Esophagus (tissue), 2 donors: ENCODE results near the gene PDE4D. TPM values are rescaled to one million over a fixed set of nuclear protein-coding genes. Genes with fewer than 3 reads are reported as not detected.
A peak's percentile ranks its signal among the peaks of the same experiment; 100 is the strongest.
"Not testable (repeated sequence)": the region's sequence is repeated elsewhere in the genome, so short reads cannot be mapped to it uniquely, and the experiment has no call there.

Experiments
- H3K27ac ChIP-seq, 2 donors: one replicate each; pipeline ENCODE4 v1.5.1; 2013; ENCODE audit warnings: low read depth in 2 of 2, mild to moderate bottlenecking in 2 of 2, inconsistent platforms in 1 of 2, low read length in 1 of 2, moderate library complexity in 1 of 2
- H3K27me3 ChIP-seq, 2 donors: one replicate each; pipeline ENCODE4 v1.6.1; 2013; ENCODE audit warnings: low read length in 2 of 2, control low read depth in 1 of 2, mild to moderate bottlenecking in 1 of 2; ENCODE audit not compliant: insufficient read depth in 2 of 2, control insufficient read depth in 1 of 2
- H3K36me3 ChIP-seq, 2 donors: one replicate each; pipeline ENCODE4 v1.6.1; 2013; ENCODE audit warnings: low read length in 1 of 2; ENCODE audit not compliant: control insufficient read depth in 2 of 2, insufficient read depth in 2 of 2
- H3K4me1 ChIP-seq, 2 donors: one replicate each; pipeline ENCODE4 v1.6.1; 2013; ENCODE audit warnings: low read length in 1 of 2; ENCODE audit not compliant: control insufficient read depth in 2 of 2, insufficient read depth in 2 of 2
- H3K4me3 ChIP-seq, 2 donors: one replicate each; pipeline ENCODE4 v1.5.1; 2013; ENCODE audit warnings: low read length in 2 of 2, mild to moderate bottlenecking in 2 of 2, low read depth in 1 of 2, moderate library complexity in 1 of 2
- H3K9me3 ChIP-seq, 2 donors: one replicate each; pipeline ENCODE4 v1.6.1; 2013; ENCODE audit warnings: mild to moderate bottlenecking in 2 of 2, low read depth in 1 of 2, low read length in 1 of 2, moderate library complexity in 1 of 2; ENCODE audit not compliant: control insufficient read depth in 2 of 2, insufficient read depth in 1 of 2
- whole genome bisulfite sequencing, 2 donors: extraction: QIAGEN DNeasy Blood & Tissue Kit; methylation state at CpG; one replicate each; pipeline ENCODE4 v1.1.7; 2013; 5-methylcytosine and 5-hydroxymethylcytosine counted together
- polyA plus RNA-seq, 2 donors: library from polyadenylated mRNA; stranded (reverse); fragments of 200-250 nt; gene quantifications; one replicate each; pipeline ENCODE4 v1.2.3, GENCODE V29; 2013
- donor health status: healthy with polysubstance abuse.
- donor health status: Bipolar disorder and iron deficiency.

The PDE4D gene
- polyA plus RNA-seq, 2 donors: 1.5 to 2.5 TPM

GRCh38 chr5:59768152-59769040, 125.1 kb downstream of the PDE4D start:
- H3K27ac ChIP-seq: peak overlapping the region; percentile 81 to 92

GRCh38 chr5:59767681-59768151, 125.8 kb downstream of the PDE4D start:
- Histone ChIP-seq H3K9me3 (no peaks in the 10 kb centered on the region), H3K36me3 (no peaks in the 10 kb centered on the region), H3K4me1 (peaks cover 0 to 3% of the 10 kb centered on the region in 2 donors), H3K27me3 (no peaks in the 10 kb centered on the region), H3K27ac (peak overlapping the region; percentile 81 to 92), H3K4me3 (peak overlapping the region; percentile 46 to 88)
- 10 to 32% methylated on average over 4 of the region's 4 CpGs for WGBS, 2 donors

More at GRCh38 chr5:59768152-59769040, 125.1 kb downstream of the PDE4D start:
- no peaks in the 10 kb centered on the region for H3K9me3 ChIP-seq
- no peaks in the 10 kb centered on the region for H3K27me3 ChIP-seq
- H3K4me1 ChIP-seq: peaks cover 0 to 3% of the 10 kb centered on the region in 2 donors
- no peaks in the 10 kb centered on the region for H3K36me3 ChIP-seq
- peak overlapping the region; percentile 46 to 88 for H3K4me3 ChIP-seq
- 2% methylated on average over 40 of the region's 40 CpGs for WGBS, 2 donors

GRCh38 chr5:59767211-59767605, 126.3 kb downstream of the PDE4D start:
- Histone ChIP-seq H3K4me3 (peak overlapping the region in 1 of 2 donors; percentile 88), H3K36me3 (no peaks in the 10 kb centered on the region), H3K9me3 (no peaks in the 10 kb centered on the region), H3K4me1 (peaks cover 0 to 3% of the 10 kb centered on the region in 2 donors), H3K27ac (no peak overlapping the region), H3K27me3 (no peaks in the 10 kb centered on the region)

DNA sequence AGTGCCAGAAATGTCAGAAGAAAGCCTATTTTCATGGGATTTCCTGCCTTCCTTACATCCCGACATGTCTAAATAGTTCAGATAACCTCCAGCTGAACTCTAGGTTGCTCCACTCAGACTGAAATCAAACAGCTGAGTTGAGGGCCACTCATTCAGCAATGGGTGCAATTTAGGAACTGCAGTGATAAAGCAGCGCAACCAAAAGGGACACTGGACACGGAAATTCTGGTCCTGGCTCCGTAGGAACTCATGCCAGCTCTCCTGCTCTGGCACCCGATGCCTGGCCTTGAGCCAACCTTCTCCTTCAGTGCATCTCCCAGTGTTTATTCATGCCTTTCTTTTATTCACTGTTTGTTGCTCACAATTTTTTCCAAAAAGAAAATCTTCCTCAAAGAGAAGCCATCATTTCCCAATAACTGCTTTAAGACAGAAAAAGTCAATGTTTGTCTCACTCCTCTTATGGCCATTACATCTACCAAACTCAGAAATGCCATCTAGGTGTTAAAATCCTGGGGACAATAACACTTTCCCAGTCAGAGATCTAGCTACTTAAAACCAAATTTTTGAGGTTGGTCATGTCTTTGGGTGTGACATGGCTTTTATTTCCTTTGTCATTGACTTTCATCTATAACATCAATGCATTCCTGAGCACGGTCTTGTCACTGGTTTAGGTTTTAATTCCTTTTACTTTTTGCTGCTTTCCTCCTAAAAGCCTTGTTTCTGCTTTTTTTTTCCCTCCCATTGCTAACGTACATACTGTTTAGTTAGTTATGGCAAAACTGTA, 126.9 kb downstream of the PDE4D start:
- Histone ChIP-seq H3K4me3 (peak overlapping the region in 1 of 2 donors; percentile 28), H3K36me3 (no peaks in the 10 kb centered on the region), H3K9me3 (no peaks in the 10 kb centered on the region), H3K27ac (peak overlapping the region; percentile 47 to 68), H3K4me1 (peaks cover 0 to 3% of the 10 kb centered on the region in 2 donors), H3K27me3 (no peaks in the 10 kb centered on the region)
- 33 to 34% methylated on average over 7 of the region's 7 CpGs for WGBS, 2 donors

GRCh38 chr5:59765446-59765845, 128.1 kb downstream of the PDE4D start:
- no peak overlapping the region for H3K4me3 ChIP-seq
- no peak overlapping the region for H3K27ac ChIP-seq
- H3K36me3 ChIP-seq: no peaks in the 10 kb centered on the region
- H3K9me3 ChIP-seq: no peaks in the 10 kb centered on the region
- WGBS, 2 donors: 59 to 70% methylated on average over 2 of the region's 2 CpGs
- no peaks in the 10 kb centered on the region for H3K27me3 ChIP-seq
- H3K4me1 ChIP-seq: peaks cover 0 to 3% of the 10 kb centered on the region in 2 donors

DNA sequence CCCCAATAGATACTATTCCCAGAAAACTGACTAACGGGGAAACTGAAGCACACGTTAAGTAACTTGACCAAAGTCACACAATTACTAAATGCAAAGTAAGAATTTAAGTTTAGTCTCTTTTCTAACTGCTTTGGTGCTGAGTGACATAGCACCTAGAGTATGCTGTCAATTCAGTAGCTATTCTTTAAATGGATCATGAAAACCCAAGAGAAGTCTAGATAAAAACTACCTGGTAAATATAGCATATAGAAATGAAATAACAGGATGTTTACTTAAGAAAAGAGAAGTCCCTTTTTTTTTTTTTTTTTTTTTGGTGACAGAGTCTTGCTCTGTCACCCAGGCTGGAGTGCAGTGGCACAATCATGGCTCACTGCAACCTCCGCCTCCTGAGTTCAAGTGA, 129.2 kb downstream of the PDE4D start:
- no peak overlapping the region for H3K27ac ChIP-seq
- no peak overlapping the region for H3K4me3 ChIP-seq
- no peaks in the 10 kb centered on the region for H3K36me3 ChIP-seq
- no peaks in the 10 kb centered on the region for H3K27me3 ChIP-seq
- H3K9me3 ChIP-seq: no peaks in the 10 kb centered on the region
- H3K4me1 ChIP-seq: peaks cover 2 to 3% of the 10 kb centered on the region in 2 donors
- 90% methylated on average over 3 of the region's 3 CpGs for WGBS, 2 donors

DNA sequence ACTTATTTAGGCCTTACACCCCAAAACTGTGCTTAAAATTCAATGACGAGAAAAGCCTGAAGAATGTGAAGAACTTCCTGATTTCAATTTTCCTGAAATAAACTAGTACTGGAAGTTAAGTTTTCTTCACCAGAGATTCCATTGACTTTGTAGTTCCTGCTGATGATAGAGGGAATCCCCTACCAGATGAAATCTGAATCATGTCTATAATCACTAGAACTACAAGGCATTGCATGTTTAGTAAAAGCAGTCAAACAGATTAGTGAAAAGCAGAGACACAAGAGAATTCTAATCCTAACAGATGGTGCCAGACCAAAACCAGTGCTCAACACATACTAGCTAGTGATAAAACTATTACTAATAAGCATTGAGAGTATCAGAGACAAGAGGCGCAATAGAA, 130.0 kb downstream of the PDE4D start:
- H3K4me1 ChIP-seq: peaks cover 2 to 3% of the 10 kb centered on the region in 2 donors

DNA sequence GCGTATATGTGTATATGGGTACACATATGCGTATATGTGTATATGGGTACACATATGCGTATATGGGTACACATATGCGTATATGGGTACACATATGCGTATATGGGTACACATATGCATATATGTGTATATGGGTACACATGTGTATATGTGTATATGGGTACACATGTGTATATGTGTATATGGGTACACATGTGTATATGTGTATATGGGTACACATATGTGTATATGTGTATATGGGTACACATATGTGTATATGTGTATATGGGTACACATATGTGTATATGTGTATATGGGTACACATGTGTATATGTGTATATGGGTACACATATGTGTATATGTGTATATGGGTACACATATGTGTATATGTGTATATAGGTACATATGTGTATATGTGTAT, 131.3 kb downstream of the PDE4D start:
- H3K4me3 ChIP-seq, H3K27me3 ChIP-seq, H3K27ac ChIP-seq, H3K36me3 ChIP-seq, H3K9me3 ChIP-seq, H3K4me1 ChIP-seq: not testable (repeated sequence)
- WGBS, 2 donors: 93 to 97% methylated on average over 5 of the region's 5 CpGs

More for the DNA sequence above, 130.0 kb downstream of the PDE4D start:
- no peaks in the 10 kb centered on the region for H3K27me3 ChIP-seq
- no peaks in the 10 kb centered on the region for H3K36me3 ChIP-seq
- no peaks in the 10 kb centered on the region for H3K9me3 ChIP-seq
- WGBS, 2 donors: 81 to 87% methylated on average over 2 of the region's 2 CpGs
- no peak overlapping the region for H3K27ac ChIP-seq
- H3K4me3 ChIP-seq: no peak overlapping the region

- Histone ChIP-seq H3K27ac (no peak overlapping the region), H3K4me1 (peaks cover 0 to 2% of the 10 kb centered on the region in 2 donors), H3K27me3 (no peaks in the 10 kb centered on the region), H3K4me3 (no peak overlapping the region), H3K36me3 (no peaks in the 10 kb centered on the region), H3K9me3 (no peaks in the 10 kb centered on the region)
- WGBS, 2 donors: 28 to 49% methylated on average over 2 of the region's 2 CpGs
Measured at GRCh38 chr5:59760785-59761348, 132.7 kb downstream of the PDE4D start.
